Stimulated activated CD4-positive, alpha-beta T cell treated with anti-CD3 and anti-CD28 coated beads, TNF-alpha, amount 100 ng/mL, for 1 hour (primary cell): ENCODE measurements around the gene GPATCH8.
"Not testable (repeated sequence)": the region's sequence is repeated elsewhere in the genome, so short reads cannot be mapped to it uniquely, and the experiment has no call there.

ENCODE experiments used
- DNase-seq, 3 donors: peaks; one replicate each; pipeline ENCODE4 v3.0.0-alpha.2; 2020; ENCODE audit warnings: low read depth in 3 of 3, low spot score in 1 of 3

Gene GPATCH8

DNA sequence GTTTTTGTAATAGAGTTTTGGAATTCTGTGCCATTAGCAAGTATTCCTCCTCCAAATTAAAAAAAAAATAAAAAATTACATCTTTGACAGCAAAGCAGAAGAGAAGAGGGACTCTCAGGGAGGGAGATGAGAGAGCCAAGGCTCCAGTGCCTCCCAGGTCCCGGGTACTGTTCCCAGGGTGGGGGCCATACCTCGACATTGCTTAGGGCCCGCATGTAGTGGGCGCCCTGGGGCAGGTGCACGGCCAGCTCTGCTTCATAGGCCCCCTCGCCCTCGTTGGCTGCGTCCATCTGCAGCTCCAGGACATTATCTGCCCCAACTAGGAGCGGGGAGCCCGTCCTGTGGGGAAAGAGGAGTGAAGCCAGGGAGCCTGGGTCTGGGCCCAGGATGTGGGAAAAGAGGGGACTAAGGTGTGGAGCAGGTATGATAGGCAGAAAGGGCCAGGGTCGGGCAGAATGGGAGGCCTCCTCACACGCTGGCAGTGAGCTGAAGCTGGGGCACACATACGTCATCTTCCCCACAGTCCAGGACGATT, 125.0 kb downstream of the GPATCH8 start:
- DNase-seq = no peak

DNA sequence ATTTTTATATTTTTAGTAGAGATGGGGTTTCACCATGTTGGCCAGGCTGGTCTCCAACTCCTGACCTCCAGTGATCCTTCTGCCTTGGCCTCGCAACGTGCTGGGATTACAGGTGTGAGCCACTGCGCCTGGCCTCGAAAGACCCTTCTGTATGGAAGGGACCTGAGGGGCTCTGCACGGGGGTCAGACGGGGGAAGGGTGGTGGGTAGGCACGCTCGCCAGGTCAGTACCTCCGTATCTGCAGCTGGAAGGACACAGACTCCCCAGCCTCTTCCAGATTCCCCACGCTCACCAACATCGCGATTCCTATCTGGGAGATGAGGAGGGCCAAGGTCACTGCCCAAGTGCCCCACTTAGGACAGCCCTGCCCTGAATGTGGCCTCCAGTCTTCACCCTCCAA, 126.4 kb downstream of the GPATCH8 start:
- no peak for DNase-seq

DNA sequence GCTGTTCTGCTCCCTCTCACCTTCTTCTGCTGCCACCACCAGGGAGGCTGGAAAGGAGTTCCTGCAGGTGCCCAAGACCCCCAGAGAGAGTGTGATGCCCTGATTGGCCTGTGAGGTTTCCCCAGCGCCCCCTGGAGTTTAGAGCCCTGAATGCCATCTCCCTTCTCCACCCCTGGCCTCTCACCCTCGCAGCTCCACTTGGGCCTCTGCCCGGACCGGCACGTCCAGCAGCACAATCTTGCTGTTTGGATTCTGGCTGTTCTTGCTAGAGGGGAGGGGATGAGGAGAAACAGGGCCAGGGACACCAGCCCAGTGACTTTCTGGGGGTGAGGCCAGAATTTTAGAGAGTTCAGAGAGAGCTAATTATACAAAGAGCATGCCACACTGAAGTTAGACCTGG, 127.1 kb downstream of the GPATCH8 start:
- no peak for DNase-seq

DNA sequence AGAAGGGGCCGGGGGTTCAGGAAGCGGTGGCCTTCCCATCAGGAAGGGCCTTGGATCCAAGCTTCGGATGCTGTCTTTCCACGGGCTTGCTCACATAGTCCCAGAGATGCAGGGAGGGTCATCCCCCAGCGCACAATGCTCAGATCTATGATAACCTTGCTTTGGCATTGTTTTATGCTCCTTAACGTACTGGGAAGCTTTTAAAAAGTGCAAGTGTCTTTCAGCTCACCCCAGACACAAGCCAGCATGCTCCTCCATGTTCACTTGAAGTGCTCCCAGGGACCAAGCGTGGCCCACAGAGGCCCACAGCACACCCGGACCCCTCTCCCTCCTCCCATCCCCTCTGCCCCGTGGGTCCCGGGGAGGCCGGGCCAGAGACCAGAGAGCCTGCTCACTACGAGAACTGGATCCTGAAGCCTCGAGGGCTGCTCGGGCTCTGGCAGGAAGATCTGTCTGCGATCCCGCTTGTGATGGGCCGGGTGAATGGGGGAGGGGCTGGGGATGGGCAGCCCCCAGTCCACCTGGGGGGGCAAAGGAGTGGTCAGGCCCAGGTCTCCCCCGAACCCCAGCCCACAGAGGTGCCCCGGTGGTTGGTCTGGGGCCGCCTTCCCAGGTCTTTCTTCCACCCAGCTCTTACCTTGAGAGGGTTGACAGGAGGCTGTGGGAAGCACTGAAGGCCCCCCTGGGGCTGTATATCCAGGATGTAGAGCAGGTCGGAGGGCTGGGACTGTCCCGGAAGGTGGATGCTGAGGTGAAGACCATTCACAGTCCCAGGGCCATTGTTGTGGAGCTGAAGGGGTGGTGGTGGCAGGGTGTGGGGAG, 127.8 kb downstream of the GPATCH8 start:
- DNase-seq = no peak

DNA sequence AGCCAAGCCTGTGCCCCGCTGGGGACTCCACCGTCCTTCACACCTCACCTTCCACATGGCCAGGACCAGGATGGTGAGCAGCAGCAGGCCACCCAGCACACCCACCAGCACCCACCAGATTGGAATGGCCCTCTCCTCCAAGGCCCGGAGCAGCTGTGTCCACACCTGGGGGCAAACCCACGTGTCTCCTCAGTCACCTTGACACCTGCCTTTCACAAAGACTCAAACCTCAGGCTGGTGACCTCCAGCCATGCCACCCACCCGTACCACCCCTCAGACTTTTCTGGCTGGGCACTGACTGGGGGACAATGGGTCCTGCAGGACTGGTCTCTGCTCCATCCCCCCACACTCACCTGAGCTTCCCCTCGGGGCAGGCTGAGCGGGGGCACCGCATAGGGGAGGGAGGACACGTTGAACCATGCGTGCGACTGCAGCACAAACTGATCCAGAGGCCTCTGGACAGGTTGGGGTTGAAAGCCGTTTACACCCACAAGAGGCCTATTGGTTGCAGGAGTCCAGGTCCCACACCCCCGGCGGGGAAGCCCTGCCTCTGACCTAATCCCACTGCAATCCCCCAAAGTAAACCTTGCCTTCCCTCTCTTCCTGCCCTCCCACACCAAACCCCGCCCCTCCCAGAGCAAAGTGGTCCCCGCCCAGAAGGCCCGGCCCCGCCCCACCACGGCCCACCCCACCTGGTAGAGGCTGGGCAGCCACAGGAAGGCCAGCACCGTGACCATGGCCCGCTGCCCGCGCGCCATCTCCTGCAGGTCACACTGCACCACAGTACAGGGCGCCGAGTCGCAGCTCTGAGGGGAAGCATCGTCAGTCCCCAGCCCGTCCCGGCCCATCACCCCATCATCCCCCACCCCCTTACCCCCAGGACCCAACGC, 128.7 kb downstream of the GPATCH8 start:
- no peak for DNase-seq

DNA sequence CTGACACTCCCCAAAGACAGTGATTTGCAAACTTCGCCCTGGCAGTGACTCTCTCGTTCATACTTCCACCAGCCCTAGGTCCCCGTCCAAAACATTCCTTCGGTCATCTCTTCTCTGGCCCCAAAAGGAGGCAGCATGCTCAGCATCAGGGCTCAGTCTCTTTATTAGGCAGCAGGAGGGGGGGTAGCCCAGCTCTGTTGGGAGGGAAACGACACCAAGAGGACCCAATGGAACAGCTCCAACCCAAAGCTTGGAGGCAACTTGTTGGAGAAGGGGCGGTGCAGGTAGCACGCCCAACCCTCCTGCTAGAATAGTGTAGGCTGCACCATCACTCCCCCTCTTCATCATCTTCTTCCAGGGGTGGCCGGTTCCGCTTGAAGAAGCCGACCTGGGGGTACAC, 131.2 kb downstream of the GPATCH8 start:
- no peak for DNase-seq

DNA sequence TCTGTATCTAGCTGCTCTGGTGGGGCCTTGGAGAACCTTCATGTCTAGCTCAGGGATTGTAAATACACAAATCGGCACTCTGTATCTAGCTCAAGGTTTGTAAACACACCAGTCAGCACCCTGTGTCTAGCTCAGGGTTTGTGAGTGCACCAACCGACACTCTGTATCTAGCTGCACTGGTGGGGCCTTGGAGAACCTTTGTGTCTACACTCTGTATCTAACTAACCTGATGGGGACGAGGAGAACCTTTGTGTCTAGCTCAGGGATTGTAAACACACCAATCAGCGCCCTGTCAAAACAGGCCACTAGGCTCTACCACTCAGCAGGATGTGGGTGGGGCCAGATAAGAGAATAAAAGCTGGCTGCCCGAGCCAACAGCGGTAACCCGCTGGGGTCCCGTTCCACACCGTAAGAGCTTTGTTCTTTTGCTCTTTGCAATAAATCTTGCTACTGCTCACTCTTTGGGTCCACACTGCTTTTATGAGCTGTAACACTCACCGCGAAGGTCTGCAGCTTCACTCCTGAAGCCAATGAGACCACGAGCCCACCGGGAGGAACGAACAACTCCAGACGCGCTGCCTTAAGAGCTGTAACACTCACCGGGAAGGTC, 133.7 kb downstream of the GPATCH8 start:
- DNase-seq = not testable (repeated sequence)

DNA sequence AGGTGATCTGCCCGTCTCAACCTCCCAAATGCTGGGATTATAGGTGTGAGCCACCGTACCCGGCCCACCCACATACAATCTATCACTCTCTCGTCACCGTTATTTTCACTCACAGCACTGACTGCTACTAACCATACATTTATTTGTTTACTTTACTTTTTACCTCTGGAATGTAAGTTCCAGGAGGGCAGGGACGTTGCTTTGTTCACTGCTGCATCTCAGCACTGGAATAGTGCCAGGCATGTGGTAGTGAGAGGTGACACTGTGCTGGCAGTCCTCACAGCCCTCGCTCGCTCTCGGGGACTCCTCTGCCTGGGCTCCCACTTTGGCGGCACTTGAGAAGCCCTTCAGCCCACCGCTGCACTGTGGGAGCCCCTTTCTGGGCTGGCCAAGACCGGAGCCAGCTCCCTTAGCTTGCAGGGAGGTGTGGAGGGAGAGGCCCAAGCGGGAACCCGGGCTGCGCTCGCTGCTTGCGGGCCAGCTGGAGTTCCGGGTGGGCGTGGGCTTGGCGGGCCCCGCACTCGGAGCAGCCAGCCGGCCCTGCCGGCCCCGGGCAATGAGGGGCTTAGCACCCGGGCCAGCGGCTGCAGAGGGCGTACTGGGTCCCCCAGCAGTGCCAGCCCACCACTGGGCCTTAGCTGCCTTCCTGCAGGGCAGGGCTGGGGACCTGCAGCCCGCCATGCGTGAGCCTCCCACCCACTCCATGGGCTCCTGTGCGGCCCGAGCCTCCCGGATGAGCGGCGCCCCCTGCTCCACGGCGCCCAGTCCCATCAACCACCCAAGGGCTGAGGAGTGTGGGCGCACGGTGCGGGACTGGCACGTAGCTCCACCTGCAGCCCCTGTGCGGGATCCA, 134.6 kb downstream of the GPATCH8 start:
- not testable (repeated sequence) for DNase-seq

DNA sequence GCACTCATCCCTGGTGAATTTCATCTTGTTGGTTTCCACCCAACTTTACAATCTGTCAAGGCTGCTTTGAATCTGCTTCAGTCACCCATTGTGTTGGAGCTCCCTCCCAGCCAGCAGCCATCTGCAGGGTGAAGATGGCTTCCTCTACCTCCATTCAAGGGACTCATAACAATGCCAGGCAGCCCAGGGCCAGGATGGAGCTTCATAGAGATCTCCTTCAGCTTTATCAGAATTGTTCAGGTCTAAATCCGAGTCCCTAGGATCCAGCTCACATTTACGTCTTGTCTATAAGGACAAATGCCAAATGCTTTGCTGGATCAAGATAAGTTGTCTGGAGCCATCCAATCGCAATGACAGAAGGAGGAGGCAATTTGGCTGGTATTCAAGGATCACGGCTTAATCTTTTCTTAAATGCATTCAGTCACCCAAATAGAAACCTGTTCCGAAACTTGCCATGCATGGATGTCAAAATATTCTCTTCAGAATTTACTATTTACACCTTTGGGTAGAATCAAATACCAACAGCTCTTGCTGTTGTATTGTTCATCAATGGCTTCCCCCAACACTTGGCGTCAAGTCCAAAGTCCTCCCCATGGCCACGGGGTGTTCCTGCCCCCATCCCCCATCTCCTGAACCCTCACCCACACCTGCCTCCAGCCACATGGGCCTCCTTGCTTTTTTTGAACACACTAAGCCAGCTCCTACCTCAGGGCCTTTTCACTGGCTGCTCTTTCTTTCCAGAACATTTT, 135.8 kb downstream of the GPATCH8 start:
- DNase-seq = no peak

DNA sequence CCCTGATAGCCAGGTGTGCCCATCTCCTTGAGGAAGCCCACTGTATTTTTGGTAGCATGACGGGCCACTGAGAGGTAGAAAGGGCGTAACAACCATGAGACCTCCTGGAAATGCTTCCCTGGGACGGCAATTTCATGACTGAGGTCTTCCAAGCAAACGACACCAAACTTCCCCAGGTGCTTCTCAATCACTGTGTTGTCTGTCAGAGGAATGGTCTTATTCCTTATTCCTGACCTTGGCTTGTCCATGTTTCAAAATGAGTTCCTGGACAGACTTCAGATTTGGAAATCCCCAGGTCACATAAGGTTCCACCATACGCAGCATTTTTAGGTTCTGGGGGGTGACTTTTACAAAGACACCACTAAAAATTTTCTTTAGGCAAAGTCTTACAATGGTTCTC, 138.2 kb downstream of the GPATCH8 start:
- not testable (repeated sequence) for DNase-seq

DNA sequence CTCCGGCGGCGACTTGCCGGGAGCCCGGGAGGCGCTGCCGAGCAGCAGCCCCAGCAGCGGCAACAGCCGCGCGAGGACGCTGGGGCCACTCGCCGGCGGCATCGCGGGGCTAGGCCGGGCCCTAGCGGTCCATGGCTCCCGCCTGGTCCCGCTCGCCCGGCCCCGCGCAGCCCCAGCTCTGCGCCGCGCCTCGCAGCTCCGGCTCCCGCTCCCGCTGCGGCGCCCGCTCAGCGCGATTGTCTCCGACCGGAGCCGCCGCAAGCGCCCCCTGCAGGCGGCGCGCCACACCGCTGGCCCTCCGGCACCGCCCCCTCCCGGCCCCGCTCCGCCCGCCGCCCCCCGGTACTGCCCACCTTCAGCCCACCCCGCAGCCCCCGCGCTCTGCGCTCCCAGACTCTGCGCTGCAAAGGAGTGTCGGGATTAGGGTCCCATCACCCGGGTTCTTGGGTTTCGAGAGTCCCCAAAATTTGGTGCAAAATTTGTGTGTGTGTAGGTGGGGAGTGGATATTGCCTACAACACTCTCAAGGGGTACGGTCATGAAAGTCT, 139.5 kb downstream of the GPATCH8 start, which contains the start of gene FAM171A2:
Gene FAM171A2 (minus strand): TSS at position 241 of the 547 bp plus-strand sequence. CDS start 139 bp downstream, at position 102.
- DNase-seq = peak in 2 of 3 donors; percentile 33 to 61

DNA sequence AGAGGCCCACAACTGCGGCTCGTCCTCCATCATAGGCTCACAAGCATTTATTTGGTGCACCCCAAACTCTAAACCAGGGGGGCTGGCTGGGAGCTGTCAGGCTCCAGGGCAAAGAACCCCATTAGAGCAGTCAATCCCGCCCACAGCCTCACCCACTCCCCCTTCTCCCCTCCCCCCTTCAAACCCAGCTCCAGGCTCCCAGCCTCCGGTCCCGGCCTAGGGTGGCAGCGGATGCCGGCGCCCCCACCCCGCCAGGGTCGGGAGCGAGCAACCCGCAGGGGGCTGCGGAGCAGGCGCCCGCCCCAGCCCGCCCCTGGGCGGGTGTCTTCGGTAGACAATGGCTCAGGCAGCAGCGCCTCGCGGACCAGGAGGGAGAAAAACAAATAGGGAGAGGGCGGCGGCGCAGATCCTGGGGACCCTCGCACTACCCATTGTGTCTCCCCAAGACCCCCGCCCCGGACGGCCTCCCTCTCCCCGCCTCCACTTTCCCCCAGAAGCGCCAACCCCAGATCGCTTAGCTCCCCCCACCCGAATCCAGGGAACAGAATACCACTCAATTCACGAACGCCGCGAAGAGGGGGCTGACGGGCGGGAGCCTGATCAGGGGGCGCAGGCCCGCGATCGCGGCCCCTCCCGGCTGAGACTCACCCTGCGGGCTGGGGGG, 140.1 kb downstream of the GPATCH8 start:
- no peak for DNase-seq

DNA sequence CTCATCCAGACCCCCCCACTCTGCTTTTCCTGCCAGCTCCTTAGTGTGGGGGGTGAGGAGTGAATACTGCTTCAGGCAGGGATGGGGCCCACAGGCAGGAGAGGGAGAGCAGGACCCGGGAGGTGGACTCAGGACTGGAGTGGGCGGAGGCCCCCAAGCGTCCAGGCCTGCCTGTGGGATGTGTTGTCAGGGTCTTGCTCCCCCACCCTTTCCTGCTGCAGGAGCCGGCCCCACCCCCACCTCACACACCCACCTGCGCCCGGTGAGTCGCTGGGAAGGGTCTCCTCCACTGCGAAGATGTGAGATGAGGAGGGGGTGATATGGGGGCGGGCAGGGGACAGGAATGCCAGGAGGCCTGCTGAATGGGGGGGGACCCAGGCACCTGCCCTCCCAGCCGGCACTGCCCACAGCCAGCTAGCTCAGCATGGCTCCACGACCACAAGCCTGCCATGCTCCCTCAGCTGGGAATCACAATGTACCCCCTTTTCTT, 140.7 kb downstream of the GPATCH8 start:
- no peak for DNase-seq

DNA sequence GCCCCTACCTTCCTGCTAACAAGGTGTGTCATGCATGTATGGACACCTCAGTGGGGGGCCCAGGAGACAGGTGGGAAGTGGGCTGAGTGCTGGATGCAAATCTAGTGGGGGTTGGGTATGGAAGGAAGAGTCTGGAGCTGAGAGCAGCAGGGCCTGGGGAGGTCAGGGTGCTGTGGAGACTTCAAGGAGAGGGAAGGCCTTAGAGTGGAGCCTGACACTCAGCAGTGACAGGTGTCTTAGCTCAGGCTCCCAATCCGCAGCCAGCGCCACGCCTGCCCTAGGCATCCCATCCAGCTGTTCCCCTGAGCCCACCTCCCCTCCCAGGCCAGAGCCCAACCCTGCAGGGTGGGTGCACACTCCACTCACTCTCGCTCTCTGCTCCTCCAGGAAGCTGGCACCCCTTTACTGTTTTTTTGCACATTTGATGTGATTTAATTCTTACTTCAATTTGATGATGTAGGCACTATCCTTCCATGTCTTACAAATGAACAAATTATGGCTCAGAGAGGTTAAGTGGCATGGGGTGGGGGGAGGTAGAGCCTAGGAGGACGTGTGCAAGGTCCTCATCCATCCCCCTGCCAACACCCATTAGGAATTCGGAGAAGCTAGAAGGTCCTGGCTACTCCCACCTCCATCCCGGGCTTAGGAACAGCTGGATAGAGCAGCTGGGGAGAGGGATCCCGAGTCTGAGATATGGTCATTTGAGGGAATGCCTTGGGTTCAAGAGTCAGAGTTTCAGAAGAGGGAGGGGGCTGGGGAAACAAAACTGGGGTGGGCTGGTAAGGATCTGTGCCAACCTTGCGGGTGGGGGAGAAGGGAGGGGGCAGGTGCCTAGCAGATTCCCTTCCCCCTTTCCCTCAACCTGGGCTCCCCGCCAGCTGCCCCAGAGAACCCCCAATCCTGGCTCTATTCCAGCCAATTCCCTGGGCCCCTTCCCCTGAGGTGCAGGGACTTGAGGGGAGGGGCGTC, 141.6 kb downstream of the GPATCH8 start:
- no peak for DNase-seq

DNA sequence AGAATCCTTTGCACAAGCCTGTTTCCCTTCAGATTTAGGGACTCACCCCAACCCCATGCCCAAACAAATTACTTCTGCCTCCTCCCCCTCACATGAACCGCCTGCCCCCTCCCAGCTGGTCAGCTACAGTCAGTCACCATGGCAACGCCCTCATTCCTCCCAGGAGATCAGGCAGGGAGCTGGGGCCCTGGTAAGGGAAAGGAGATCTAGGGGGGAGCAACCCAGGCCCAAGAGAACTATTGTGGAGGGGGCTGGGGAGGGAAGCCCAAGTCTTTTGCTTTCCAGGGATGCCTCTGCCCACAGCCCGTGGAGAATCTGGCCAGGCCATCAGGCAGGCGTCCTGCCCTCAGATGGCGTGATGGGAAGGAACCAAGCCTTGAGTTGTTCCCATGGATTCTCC, 142.4 kb downstream of the GPATCH8 start:
- DNase-seq = no peak

DNA sequence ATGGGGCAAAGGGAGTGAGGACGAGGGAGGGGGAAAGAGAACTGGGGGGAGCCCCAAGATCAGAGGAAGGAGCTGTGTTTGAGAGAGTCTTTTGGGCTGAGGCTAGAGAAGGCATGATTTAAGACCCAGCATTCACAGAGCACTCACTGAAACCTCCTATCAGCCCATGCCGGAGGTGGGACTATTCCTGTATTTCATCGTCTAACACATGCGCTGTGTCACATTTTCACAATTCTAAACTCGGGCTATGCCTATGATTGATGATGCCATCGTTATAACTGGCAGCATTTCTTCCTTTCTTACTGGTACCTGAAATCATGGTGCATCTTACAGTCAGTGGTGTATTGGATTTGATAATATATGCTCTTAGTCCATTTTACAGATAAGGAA, 143.1 kb downstream of the GPATCH8 start:
- DNase-seq = no peak

DNA sequence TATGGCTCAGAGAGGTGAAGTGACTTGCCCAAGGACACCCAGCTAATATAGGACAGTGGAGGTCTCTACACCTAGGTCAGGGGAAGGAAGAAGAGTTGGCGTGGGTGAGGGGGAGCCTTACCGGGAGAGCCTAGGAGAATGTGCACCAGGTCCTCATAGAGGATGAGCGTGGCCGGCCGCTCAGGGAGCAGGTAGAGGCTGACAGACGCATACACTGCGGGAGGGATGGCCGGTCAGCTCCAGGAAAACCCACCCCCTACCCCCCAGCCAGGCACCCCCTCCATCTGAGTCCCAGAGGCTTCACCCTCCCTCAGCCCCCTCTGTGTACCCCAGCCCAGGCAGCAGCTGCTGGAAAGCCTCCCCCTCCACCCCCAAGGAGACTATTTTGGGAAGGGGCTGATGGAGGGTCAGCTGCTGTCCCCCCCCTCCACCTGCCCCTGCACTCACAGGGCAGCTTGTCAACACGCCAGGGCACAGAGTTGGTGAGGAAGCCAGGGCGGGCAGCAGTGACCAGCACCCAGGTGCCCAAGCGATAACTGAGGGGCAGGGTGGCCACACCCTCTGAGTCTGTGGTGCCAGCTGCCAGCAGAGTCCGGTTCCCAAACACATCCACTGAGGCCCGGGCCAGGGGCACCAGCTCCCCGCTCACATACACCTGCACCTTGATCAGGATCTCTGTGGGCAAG, 143.6 kb downstream of the GPATCH8 start:
- DNase-seq = no peak
